Gastroesophageal sphincter (tissue), 3 donors: Measurements from ENCODE around the gene BLOC1S4.

Experiments
- CTCF ChIP-seq, 4 experiments: fragments of 200-600 bp in 2 of 4; fragments of 450-650 bp in 2 of 4; sonication (generic) in 1 of 4; IDR thresholded peaks; one replicate each; pipeline ENCODE4 v1.5.1; 2017 to 2019; ENCODE audit warnings: antibody characterized with exemption in 4 of 4, mild to moderate bottlenecking in 2 of 4, moderate library complexity in 2 of 4
- EP300 ChIP-seq: sonication (generic); formaldehyde crosslinking; IDR thresholded peaks from one replicate; pipeline ENCODE4 v1.6.1; 2017; ENCODE audit warnings: antibody characterized with exemption, mild to moderate bottlenecking
- POLR2A ChIP-seq, 2 donors: fragments of 450-650 bp; IDR thresholded peaks; one replicate each; pipeline ENCODE4 v1.6.1; 2017; ENCODE audit warnings: antibody characterized with exemption in 2 of 2, mild to moderate bottlenecking in 2 of 2, moderate library complexity in 1 of 2
- POLR2AphosphoS5 ChIP-seq: sonication (generic); formaldehyde crosslinking; IDR thresholded peaks from one replicate; pipeline ENCODE4 v1.6.1; 2017; ENCODE audit warnings: antibody characterized with exemption

GRCh38 chr4:6755088-6755753 lies 39.2 kb downstream of the BLOC1S4 start:
- TF ChIP-seq EP300: no peak
- TF ChIP-seq CTCF (IDR thresholded peaks at IDR 0.05): no peak
- TF ChIP-seq POLR2A (IDR thresholded peaks at IDR 0.05): no peak
- no peak for TF ChIP-seq POLR2AphosphoS5
